Forelimb muscle (tissue), 1 donor: ENCODE results near the gene MYRF. TPM values are rescaled to one million over a fixed set of nuclear protein-coding genes. Genes with fewer than 3 reads are reported as not detected.

Experiments
- DNase-seq: peaks from one replicate; pipeline ENCODE4 v3.0.0-alpha.2; 2013; ENCODE audit warnings: low read depth
- polyA plus RNA-seq: library from polyadenylated mRNA; unstranded; fragments of 120-200 nt; gene quantifications from one replicate; pipeline ENCODE4 v1.2.1, GENCODE V29; 2013; ENCODE audit not compliant: insufficient read length

The MYRF gene
- polyA plus RNA-seq, 1 donor: 0.94 TPM

GRCh38 chr11:61739413-61739812, 13.0 kb upstream of the MYRF start:
- no peak for DNase-seq

- DNase-seq: no peak
Measured at GRCh38 chr11:61739966-61740365, 12.5 kb upstream of the MYRF start.

- no peak for DNase-seq
Measured at GRCh38 chr11:61742391-61742790, 10.0 kb upstream of the MYRF start.

- no peak for DNase-seq
Measured at GRCh38 chr11:61743486-61744095, 8.8 kb upstream of the MYRF start.

GRCh38 chr11:61744181-61744580, 8.3 kb upstream of the MYRF start:
- DNase-seq: no peak

- no peak for DNase-seq
Measured at GRCh38 chr11:61744609-61745156, 7.8 kb upstream of the MYRF start.

- no peak for DNase-seq
Measured at GRCh38 chr11:61745781-61746441, 6.5 kb upstream of the MYRF start.

- DNase-seq: no peak
Measured at GRCh38 chr11:61746442-61747191, 5.8 kb upstream of the MYRF start.

GRCh38 chr11:61747192-61747966, 5.1 kb upstream of the MYRF start:
- no peak for DNase-seq

- no peak for DNase-seq
Measured at GRCh38 chr11:61747967-61748285, 4.5 kb upstream of the MYRF start.

- no peak for DNase-seq
Measured at GRCh38 chr11:61749591-61750217, 2.7 kb upstream of the MYRF start.

- no peak for DNase-seq
Measured at GRCh38 chr11:61750631-61751273, 1.7 kb upstream of the MYRF start.

- no peak for DNase-seq
Measured at GRCh38 chr11:61751384-61751783, 1.1 kb upstream of the MYRF start.

- no peak for DNase-seq
Measured at GRCh38 chr11:61752925-61753521, 587 bp downstream of the MYRF start.

- DNase-seq: no peak
Measured at GRCh38 chr11:61753672-61754071, 1.2 kb downstream of the MYRF start.

- no peak for DNase-seq
Measured at GRCh38 chr11:61754534-61755482, 2.4 kb downstream of the MYRF start.

GRCh38 chr11:61756147-61756451, 3.7 kb downstream of the MYRF start:
- no peak for DNase-seq

- no peak for DNase-seq
Measured at GRCh38 chr11:61756452-61757212, 4.2 kb downstream of the MYRF start.
